Stimulated activated CD8-positive, alpha-beta memory T cell treated with anti-CD3 and anti-CD28 coated beads, Interleukin-4, amount 100 ng/mL, for 1 hour (primary cell): ENCODE measurements around the gene ZNF516.

Experiments used
- DNase-seq, 2 donors: peaks; one replicate each; pipeline ENCODE4 v3.0.0-alpha.2; 2020; ENCODE audit warnings: low read depth in 2 of 2, low spot score in 1 of 2

Gene ZNF516

DNA sequence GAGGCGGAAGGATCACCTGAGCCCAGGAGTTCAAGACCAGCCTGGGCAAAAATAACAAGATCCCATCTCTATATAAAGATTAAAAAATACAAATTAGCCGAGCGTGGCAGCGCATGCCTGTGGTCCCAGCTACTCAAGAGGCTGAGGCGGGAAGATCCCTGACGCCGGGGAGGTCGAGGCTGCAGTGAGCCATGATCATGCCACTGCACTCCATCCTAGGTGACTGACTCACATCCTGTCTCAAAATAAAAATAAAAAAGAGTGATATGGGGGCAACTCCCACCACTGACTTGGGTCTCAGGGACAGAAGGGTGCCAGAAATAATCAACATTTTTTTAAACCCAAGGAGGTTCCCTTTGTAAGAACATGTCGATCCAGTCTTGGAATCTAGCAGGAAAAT is 37.6 kb downstream of the ZNF516 start:
- no peak for DNase-seq

DNA sequence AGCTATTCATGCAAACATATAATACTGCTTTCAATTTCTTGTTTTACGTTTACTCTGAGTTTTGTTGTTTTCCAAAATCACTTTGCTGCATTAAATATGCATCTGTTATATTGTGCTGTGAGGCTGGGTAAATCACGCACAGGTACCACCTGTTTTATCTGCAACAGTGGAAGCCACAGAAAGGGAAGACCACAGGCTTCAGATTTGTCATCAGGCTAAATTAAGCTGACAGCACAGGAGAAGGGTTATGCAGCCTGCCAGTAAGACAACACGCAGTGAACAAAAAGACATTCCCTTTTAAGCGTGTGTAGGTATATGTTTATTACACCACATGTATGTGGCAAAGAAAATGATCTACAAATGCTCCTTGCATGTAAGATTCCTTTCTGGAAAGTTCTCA is 38.2 kb downstream of the ZNF516 start:
- no peak for DNase-seq

DNA sequence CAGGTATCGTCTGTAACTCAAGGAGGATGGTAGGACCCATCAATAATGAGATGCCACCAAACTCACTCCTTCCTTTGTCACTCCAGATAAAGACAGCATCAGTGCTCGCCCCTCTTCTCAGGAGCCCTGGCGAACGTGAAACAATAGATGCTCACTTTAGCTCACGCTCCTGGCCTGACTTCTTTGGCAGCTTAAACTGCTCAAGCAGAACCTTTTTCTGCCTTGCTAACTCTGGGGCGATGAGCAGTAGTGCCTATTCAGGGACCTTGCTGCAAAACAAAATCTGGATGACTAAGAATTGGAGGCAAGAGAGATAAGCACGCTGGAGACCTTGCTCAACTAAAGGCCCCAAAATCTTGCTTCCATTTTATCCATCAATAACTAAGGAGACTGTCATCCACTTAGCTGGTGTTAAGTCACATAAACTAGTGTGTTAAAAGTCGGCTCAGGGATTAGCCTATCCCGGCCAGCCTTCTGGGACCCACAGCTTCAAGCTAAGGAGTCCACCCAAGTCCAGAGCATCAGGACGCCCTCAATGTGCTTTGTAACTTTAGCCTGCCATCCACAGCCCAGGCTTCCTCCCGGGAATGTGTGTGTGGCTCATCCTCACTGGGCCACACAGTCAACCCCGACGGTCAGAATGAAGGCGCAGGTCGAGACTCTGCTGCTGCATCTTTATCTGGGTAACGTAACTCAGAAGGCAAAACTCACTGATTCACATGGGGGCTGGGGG is 38.9 kb downstream of the ZNF516 start:
- DNase-seq, result no peak

DNA sequence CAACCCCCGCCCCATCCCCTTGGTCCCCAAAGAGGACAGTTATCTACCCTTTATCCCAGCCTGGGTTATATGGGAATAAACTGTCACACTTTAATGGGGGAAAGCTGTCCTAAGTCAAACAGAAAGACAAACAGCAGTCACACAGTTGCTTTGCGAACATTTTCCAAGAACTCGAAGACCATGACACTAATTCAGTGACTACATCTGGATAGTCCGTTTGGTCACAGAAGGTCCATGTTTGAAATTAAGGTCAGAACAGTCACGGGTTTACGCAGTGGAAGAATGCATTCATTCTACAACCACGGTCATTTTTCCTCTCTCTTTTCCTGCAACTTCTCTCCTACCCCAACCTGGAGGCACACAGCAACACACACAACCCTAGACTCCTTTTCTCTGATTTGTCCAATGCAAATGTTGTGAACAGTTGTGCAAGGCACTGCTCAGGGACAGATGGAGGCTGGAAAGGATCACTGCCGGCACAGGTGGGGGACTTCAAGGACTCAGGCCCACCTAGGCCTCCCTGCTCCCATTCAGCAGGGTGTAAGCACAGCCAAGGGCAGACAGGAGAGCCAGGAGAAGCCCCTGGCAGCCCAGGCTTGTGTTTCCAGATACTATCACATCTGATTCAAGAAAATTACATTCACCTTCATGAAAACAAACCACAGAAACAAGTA is 39.9 kb downstream of the ZNF516 start:
- no peak for DNase-seq

DNA sequence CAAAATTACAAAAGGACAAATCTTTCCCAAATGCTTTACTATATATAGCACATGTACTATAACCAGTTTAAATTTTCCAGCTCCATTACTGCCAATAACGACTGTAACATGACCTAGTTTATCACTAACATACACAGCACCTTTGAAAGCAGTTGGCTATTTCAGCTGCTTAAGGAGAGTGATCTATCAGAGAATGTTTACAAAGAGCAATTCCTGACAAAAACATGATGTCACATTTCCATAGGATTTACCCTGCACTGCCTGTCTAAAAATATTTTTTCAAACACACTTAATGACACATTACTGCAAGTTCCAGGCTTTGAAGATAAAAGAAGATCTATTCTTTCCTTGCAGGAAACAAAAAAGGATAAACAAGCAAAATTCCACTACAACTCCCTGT is 40.6 kb downstream of the ZNF516 start:
- DNase-seq, result no peak

DNA sequence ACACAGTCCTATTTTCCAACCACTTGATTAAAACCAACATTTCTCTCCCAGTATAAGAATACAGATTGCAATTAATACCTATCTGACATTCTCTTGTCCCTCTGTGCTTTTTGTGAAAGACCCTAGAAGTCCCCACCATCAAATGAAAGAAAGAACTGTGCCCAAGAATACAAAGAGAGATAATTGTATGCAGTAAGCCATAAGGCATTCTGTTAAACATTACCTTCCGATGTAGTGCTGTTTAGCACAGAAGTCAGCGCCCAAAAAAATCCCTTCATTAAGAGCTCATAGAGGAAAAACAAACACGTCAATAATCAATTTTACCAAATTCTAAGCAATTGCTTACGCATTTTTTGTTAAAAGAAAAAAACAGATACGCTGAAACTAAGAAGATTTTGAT is 41.1 kb downstream of the ZNF516 start:
- no peak for DNase-seq

DNA sequence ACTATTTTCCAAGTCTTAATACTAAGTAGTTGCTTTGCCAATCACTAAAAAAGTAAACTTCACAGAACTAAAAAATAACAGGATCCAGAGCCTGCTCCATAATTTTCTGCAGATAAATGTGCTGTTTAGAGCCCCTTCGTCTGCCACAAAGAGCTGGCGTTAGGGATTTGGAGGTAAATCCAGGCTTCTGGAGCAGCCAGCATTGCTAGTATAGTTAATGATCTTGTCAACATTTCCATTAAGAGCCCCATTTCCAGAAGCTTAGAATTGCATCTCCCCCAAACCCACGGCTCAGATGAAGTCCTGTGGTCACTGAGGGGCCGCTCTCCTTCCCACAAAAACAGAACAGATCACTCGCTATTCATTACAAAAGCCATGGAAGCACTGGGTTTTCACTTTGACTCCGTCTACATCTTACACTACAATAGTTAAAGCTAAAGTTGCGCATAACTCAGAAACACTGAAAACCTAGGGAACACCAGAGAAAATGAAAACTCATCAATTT is 41.9 kb downstream of the ZNF516 start:
- no peak for DNase-seq

DNA sequence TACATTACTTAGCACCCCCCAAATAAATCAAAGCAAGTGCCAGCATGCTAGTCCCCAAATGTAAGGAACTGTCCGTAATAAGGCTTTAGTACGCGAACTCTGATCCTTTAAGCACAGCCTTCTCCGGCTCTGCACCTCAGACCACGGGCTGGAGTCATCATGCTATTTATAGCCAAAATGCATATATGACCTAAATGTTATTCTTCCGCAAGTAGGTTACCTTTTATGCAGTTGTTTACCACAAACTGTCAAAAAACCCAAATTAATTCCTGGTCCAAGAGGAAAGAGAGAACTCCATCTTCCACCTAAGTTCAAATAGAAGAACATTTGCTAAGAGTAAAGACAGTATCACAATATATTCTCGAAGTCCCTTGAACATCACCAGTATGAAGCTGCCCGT is 42.7 kb downstream of the ZNF516 start:
- DNase-seq, result no peak

DNA sequence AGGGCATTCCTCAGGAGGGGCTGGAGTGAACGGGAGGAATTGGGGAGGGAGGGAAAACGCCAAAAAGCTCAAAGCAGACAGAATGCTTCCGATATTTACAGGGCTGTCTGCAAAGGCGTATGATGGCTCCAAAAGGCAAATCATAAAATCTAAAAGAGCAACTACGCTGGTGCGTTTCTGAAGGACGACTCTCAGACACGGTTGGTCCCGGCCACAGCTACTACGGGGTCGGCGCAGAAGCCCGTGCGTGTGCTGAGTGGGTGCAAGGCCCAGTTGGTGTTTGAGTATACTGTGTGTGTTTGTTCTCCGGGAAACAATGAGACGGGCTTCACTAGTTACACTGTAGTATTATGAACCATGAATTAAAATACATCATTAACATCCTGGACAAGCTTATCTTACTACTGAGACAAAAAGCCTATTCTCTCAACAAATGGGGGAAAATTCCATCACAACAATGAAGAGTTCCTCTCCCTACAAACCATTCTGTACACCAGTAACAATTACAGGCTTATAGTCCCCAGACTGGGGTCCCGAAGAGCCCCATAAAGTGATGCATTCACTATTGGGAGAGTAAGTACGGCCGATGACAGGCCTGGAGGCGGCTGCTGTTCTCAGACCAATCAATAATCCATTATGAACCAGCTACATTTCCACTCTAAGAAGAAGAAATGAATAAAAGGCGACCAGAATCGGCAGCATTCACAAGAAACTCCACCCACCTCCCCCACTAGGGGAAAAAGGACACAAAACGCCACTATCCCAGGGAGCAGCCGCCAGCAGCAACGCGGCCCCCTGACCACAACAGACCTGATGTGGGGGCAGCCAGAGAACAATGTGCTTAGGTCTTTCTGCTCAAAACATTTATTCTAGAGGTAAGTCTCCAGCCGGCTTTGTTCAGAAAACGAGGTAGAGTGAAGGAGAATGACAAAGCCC is 43.4 kb downstream of the ZNF516 start:
- DNase-seq, result no peak

DNA sequence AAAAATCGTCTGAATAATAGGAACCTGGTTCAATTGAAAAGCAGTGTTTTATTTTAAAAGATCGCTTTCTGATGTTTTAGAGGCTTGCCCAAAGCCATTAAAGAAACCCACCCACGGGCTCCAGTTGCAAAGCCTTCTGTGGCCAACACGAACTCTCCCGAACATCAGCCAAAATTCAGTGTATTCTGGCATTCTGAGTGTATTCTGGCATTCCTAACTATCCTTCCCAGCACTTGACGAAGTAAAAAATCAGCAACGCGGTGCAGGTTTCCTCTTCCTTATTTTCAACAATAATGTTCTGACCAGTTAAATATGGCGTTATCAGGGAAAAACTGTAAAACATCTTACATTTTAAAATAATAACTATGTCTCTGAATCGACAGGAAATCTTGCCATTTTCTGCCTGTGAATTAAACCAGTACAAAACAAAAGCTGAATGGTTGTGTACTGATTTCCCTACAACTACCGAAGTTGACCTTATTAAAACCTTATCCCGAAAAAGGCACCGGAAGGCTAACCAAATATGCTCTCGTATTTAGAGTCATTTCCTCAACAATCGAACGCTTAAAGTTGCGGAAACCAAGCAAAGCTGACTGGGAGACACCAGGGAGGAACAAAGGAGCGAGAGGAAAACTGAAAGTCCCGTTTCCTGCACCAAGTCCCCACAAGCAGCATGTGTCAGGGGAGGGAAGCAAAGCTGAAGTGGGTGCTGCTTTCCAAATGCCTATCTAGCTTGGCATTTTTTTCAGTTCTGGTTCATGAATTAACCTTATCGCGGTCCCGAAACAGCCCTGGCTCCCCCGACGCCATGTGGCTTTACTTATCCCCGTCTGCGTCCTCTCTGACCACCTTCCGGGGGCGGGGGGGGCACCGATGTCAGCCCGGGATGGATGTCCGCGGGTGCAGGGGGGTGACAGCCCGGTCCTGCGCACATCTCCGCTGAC is 44.3 kb downstream of the ZNF516 start:
- no peak for DNase-seq

DNA sequence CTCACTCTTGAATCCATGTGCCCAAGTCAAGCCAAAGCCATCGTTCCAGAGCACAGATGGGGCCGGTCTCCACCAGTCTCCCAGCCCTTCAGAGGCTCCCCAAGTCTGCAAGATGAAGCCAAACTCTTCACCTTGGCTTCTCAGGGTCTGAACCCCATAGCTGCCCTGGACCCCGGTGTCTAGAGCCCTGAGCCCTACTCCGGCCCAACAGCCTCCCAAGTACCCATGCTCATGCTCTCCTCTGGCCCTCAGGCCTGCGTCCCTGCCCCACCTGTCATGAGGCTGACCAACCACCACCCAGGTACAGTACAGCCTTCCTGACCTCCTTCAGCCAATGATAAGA is 46.0 kb downstream of the ZNF516 start:
- DNase-seq, result no peak

DNA sequence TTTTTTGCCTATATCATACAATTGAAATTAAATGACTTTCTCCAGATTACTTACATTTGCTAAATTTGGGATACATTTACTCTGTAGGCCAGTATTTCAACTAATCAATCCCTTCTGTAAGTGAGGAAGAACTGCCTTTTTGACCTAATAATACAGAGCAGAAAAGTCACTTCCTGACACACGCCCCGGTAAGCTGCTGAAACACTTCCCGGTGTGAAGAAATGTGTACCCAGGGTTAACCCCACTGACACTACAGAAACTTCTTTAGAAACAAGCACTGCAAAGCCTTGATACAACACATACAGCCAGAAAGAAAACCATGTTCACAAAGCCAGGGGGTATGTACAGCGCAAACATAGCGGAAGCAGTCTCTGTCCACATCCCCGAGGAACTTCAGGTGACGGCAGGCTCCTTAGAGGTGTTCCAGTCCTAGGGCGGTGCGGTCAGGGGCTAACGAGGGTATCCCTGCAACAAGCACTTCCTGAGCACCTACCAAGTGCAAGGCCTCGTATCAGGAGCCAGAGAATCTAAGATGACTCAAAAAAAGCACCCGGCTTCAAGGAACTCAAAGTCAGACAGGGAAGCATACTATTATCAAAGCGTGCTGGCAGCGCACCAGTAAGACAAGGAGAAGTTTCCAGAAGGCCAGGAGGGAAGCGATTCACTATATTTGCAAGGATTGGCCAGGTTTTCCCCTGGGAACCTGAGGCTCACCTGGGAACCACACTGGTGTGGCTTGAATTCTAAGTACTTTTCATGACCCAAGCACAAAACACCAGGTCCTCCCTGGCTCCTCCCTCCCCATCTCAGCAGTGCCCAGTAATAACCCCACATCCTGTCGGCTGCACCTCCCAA is 46.6 kb downstream of the ZNF516 start:
- DNase-seq, result no peak

DNA sequence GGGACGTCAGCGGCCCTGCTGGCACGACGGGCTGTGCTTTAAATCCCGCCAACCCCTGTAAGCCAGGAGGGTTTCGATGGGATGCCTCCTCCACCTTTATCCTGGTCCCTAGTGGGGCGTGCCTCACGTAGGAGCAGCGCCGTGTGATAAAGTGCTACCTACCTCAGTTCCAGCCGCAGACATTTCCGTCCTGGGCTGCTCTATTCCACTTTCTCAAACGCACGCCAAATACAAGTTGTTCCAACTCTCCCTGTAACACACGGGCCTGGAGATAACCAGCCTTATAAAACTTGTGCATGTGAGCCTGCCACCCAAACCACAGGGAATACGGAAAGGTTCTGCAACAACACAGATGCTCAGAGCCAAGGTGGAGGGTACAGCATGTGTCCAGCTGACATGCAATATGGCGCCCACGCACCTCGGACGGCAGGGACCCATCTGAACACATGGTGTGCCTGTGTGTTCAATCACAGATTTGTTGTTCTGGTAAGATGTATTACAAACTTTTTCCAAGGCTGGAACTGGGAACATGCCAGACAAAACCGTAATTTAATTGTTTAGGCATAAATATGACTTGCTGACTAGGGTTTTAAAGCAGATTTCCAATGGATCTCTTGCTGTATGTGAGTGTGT is 47.7 kb downstream of the ZNF516 start:
- DNase-seq, result no peak

DNA sequence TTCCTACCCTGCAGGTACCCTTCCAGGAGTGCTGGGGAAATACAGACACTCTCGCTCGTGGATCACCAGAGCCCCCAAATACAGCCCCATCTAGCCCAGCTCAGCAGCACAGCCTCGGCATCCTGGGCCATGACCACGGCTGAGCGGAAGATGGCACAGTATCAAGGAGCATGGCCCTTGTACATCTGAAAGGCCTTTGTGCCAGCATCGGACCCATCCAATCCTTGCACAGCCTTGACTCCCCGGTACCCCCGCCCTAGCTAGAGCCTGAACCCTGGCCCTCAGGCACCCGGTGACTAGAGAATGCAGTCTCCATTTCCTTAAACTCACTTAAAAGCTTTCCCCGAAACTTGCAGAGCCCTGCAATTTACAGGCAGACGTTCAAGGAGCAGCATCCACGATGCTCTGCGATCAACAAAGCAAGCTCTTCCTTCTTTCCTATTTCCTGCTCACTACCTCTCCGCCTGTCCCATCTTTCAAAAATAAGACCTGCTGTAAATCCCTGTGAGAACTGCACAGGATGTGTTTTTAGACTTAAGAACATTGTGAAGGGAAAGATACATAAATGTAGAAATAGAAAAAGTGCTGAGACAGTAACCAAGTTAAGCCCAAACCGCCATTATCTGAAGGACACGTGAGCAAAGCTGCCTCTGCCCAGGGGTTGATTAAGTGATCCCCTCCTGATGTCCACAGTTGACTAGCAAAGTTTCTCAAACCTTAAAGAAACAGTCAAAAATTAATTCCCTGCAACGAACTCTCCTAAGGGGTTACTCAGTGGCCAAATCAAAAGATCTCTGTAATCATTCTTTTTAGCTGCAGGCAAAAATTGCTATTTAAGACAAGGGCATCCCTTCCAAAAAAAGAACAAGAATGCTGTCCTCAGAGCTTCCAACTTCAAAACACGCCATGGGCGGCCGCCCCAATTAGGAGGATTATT is 48.5 kb downstream of the ZNF516 start:
- no peak for DNase-seq

DNA sequence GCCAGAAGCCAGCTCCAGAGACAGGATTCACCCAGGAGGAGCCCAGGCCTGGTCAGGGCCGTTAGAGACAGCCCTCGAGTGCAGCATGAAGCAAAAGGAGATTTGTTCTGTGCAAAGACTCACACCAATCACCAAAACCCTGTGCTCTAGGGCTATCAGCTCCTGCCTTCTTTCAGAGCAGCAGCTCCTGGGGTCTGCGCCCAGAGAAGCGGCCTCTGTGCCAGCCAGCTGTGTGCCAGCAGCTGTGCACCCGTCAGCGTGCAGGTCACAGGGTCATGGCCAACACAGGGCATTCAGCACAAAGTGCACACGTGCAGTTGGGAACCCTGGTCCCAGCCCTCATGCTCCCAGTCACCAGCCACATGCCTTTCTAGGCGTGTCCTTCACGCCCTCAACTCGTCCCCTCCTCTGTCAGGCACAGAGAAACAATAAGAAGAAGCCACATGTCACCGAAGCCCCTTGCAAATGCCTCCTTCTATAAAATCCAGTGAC is 49.3 kb downstream of the ZNF516 start:
- DNase-seq, result no peak

DNA sequence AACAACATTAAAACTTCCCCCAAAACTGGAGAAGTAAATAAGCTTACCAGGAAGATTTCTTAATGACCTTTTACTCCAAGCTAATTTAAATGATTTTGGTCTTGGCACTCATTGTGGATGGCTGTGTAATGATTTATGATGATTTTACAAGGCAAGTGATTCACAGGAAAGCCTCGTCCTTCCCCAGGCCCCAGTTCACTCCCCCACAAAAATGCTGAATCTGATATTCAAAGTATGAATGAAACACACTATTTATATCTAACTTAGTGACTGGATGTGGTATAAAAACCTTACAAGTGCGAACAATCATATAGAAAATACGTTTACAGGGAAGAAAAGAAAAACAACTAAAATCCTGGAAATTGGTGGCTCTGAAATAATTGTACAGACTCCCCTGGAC is 49.8 kb downstream of the ZNF516 start:
- no peak for DNase-seq

DNA sequence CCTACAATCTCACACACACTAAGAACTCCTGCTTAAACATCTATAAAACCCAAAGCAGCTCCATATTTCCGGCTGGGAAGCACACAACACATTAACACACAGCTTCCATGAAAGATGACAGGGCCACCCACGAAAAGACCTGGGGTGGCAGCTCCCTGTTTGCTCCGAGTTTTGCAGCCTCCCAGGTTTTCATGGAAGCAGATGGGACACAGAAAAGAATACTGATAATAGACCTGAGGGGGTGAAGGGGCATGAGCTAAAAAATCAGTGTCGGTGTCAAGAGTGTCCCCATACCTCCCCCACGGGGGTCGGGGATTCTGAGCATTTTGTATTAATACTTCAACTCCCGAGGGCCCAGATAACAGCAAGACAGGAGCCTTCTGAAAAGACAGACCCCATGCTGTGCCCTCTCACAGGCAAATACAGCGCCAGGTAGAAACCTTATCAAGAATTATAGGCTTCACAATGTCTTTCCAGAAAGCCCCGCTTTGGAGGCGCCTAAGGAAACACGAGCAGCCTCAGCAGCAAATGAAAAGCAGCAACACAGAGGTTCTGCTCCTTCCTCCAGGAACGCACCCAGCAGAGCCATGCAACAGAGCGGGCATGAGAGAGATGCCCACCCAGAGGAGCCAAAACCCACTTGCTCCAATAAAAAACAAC is 50.5 kb downstream of the ZNF516 start:
- no peak for DNase-seq
